HG02763 (cell line): ENCODE data around the gene EPHB1.

Source experiments
- ATAC-seq: cut with Tn5 transposase; IDR thresholded peaks from one replicate; pipeline ENCODE4 v1.9.1; 2021; ENCODE audit warnings: mild to moderate bottlenecking, moderate library complexity; ENCODE audit not compliant: unreplicated experiment

EPHB1 gene

DNA sequence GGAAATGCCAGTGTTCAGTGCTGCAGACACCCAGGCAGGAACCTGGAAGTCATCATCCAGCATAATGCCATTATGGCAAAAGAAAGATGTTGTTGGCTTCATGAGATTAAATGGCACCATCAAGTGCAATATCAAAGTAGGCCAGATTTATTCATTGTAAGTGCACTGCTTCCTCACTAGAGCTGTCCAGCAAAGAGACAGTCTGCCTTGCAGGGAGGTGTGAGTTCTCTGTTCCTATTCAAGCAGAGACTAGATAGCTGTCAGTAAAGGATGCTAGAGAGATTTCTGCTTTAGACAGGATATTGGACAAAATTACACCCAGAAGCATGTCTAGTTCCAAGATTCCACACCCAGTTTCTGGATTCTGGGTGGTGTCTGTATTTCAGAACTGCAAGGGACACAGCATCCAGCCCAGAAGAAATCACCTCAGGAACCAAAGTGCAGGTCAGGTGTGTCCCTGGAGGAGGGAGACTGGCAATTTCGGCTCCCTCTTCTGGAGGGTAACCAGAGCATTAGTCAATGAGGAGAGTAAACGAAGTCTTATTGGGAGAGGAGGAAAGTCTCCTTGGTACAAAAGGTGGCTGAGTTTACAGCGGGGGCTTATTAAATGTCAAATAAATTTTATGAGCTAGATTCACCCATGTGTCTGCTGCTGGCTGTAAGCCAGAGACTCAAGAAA is 377.3 kb downstream of the EPHB1 start:
- ATAC-seq = no peak

DNA sequence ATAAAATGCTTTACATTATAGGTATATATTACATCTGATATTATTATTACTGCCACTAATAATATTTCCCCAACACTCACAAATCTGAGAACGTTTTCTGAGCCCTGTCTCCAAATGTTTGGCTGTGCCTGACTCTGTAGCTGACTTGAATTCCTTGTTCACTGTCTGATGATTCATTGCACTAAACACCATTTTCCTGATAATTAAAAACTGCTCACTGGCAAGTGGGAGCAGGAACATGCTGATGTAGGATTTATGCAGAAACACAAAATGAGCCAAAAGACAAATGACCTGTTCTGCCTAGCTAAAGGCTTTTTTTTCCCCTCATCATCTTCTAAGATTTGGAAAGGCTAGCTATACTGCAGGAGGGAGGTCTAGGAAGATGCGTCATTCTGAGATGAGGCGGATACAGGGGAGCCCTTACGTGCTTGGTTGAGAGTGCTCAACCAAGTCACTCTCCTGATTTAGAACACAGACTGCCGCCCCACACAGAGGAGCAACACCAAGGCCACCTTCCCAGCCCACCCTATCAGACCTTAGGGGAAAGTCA is 380.7 kb downstream of the EPHB1 start:
- ATAC-seq = no peak

- ATAC-seq = no peak
Measured at GRCh38 chr3:135176881-135177280, 381.8 kb downstream of the EPHB1 start.

DNA sequence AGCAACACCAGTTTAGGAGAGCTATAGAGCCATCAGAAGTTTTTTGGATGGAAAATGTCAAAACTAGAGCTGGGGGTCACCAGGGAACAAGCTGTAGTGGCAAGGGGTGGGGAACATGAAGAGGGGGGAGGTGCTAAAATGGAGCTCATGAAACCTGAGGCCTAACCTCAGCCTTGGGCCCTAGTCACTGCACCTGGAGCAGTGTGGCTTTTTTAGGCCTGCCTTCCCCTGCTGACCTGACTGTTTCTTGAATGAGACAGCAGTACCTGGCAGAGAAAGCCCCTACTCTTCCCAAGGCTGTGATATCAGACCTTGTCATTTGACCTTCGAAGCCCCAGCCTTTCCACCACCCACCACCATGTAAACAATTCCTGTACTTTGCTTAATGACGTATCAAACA is 383.5 kb downstream of the EPHB1 start:
- ATAC-seq = no peak

DNA sequence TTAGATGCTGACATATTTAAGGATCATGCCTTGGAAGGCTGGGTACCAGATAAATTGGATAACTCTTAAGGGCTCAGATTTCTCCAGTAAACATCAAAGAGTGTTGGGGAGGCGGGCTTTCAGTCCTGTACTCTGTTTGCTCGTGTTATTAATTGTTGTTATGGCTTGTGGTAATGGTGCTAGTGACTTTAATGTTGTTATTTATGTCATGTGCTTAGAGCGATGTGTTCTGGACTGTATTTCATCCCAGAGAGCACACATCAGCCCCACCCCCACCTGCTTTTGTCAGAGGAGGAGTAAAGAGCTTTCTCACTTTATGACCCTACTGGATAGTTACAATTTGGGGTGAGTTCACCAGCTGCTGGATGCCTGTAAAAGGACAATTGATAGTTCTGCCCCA is 386.3 kb downstream of the EPHB1 start:
- no peak for ATAC-seq

GRCh38 chr3:135182364-135182998 is 387.4 kb downstream of the EPHB1 start:
- no peak for ATAC-seq

- no peak for ATAC-seq
Measured at GRCh38 chr3:135190658-135191057, 395.6 kb downstream of the EPHB1 start.

GRCh38 chr3:135191708-135192107 is 396.6 kb downstream of the EPHB1 start:
- ATAC-seq = no peak

DNA sequence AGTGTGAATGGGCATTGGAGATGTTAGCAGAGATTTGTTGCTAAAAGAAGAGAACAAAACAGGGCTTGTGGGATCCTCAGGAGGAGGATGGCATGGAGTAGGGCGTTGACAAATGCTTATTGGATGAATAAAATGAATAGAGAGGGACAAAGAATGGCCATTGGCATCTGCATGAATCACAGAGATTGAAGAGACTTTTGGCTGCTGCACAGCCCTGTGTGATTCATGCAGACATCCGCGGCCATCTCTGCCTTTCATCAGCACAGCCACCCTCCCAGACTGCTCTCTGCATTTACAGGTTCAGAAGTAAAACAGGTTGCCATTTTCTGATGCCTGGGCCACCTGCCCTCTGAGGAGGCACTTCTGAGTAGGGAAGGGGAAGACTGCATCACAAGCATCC is 397.9 kb downstream of the EPHB1 start:
- no peak for ATAC-seq

DNA sequence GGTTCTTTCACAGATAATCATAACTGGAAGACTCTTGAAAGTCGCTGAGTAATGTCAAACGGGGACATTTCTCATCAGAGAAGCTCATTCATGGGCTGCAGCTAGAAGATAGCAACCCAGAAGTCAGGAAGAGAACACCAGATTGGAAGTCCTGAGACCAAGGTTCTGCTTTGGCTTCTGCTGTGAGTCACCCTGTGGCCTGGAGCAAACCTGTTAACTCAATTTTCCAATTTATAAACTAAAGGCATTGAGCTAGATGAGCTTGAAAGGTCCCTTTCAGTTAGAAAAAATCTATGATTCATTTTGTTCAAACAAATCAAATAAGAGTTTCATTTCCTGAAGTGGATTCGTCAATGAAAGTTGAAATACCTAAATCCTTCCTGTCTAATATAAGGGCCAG is 402.2 kb downstream of the EPHB1 start:
- ATAC-seq = no peak

GRCh38 chr3:135197856-135198255 is 402.8 kb downstream of the EPHB1 start:
- no peak for ATAC-seq

DNA sequence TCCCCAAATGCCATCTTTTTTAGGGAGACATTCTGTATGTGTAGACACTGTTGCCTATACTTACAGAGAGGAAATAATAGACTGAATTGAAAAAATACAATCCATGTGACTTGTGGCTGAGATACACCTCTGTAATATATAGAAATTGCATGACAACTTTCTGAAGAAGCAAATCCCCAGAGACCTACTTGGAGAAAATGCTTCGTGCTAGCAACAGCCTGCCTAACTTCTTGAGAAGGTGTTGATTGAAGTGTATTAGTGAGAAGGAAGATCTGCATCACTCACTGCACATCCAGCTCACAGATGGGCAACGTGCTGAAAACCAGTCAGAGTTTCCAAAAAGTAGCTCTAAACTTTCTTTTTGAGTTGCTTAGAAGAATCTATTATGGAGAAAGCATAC is 404.1 kb downstream of the EPHB1 start:
- ATAC-seq = no peak

DNA sequence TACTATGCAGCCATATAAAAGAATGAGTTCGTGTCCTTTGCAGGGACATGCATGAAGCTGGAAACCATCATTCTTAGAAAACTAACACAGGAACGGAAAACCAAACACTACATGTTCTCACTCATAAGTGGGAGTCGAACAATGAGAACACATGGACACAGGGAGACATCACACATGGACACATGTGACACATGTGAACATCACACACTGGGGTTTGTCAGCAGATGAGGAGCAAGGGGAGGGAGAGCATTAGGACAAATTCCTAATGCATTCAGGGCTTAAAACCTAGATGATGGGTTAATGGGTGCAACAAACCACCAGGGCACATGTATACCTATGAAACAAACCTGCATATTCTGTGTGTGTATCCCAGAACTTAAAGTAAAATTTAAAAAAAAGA is 408.0 kb downstream of the EPHB1 start:
- no peak for ATAC-seq

- no peak for ATAC-seq
Measured at GRCh38 chr3:135213213-135213612, 418.2 kb downstream of the EPHB1 start.

GRCh38 chr3:135213822-135214221 is 418.8 kb downstream of the EPHB1 start:
- ATAC-seq = no peak

GRCh38 chr3:135214400-135214799 is 419.3 kb downstream of the EPHB1 start:
- ATAC-seq = no peak

DNA sequence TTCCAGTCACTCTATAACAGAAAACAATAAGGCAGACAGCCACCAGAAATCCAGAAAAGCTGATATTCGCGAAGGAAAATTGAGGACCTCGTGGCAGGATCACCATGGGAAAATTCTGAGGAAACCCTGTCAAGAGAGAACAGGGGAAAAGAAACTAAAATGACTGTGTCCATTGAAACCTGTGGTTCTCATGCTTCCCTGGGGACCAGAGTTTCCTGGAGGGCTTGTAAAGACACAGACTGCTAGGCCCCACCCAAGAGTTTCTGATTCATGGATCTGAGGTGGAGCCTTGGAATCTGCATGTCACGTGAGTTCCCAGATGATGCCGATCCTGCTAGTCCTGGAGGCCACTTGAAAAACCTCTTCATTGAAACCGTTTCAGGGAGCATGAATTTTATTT is 420.5 kb downstream of the EPHB1 start:
- no peak for ATAC-seq

DNA sequence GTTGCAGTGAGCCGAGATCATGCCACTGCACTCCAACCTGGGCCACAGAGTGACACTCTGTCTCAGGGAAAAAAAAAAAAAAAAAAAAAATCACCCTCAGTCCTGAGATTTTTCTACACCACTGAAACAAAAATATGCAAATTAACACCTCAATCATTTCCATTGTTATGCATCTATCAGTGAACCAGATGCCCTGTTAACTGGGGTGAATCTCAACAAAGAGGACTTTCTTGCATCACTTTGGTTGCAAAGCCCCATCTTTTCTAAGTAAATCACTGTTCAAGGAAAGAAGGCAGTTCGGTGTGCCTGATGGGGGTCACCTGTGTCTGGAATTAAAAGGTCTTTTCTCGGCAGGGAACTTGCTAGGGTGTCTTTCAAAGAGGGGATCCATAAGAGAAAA is 421.6 kb downstream of the EPHB1 start:
- ATAC-seq = no peak

DNA sequence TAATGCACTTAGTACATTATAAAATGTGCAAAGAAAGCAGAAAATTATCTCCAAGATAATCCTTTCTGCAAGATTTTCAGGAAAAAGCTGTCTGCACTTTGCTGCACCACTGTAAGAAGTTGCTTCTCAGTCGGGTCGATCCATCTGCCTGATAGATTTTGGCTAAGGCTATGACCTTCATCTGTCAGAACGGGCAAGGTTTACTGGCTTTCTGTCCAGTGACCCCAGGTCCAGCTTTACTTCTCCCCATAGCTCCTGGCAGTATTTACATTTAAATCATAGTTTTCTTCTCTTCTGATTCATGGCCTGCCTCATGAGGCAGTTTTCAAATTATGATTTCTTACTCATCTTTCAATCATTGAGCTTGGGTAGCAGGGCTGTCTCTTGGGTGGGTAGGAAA is 422.7 kb downstream of the EPHB1 start:
- ATAC-seq = no peak

GRCh38 chr3:135218304-135218703 is 423.2 kb downstream of the EPHB1 start:
- no peak for ATAC-seq

DNA sequence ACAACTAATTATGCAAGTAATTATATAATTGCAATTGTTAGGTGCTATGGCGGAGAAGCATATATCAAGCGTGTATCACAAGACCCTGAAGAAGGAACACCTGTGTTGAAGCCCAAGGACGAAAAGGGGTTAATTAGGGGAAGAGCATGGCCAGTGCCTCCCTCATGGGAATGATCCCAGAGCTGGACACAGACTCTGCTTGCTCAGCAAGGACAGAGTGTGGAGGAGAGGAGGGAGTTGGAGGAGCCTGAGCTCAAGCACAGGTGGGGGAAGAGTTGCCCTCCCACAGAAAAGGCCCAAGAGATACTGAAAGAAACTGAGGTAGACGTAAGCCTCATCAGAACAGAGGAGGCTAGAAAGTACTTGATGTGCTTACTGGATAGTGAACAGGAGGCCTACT is 423.7 kb downstream of the EPHB1 start:
- no peak for ATAC-seq

DNA sequence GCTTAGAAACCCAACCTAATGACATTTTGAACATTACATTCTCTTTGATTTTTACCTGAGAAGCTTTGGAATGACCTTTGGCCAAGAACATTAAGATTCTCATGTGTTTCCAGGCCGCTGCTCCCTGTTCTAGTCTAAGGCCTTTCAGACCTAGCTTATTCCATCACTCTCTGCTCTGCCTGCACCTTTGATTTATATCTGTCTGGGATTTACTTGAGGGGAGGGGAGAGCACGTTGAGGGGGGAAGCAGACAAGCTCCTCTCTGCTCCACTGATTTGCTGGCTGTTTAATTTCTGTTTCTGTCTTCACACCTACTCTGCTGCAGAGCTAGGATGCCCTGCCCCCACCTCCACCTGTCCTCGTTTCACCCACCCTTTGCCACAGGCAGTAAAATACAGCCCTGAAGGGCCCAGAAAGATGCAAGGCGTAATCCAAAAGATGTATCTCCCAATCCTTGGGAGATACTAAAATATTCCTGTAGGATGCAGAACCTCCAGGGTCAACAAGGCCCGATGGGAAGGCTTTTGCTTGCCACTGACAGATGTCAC is 429.8 kb downstream of the EPHB1 start:
- no peak for ATAC-seq
